ENCODE results near the gene IL10RA. TPM values are rescaled to one million over a fixed set of nuclear protein-coding genes. Genes with fewer than 3 reads are reported as not detected.

IL10RA gene
- total RNA-seq, 1 experiment from 2014 or later, result 1.7 TPM

DNA sequence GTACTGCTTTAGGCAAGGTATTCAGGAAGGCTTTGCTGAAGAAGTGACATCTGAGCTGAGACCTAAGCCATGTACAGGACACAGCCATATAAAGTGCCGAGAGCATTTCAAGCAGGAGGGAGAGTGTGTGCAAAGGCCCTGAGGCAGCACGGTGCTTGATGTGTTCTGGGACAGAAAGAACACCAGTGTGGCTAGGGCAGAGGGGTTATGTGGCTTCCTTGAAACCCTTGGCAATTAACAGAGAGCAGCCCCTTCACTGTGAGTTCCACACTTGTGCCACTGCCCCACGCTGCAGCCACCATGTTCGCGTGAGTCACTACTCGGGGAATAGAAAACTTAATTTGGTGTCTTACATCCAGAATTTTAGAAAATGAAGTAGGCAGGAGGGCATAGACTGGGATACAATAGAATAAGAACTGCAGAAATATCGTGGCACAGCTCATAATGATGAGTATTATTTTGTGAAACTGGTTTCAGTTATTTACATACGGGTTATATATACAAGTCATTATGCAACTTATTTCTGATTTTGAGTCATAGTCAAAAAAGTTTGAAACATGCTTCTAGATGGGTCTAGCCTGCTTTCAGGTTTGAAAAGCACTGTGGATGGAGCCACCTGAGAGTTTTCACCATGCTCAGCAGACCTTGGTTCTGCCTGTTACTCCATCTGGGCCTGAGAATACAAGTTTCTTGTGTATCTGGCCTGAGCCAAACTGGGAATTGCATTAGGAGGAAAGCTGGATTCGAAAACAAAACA, 11.8 kb downstream of the IL10RA start:
- DNase-seq (ENCODE audit: low read depth, low spot score), result no peak
- Histone ChIP-seq H2AFZ (ENCODE audit: low read depth, low read length, poor library complexity, severe bottlenecking) (no peak overlapping the region), H3K79me2 (ENCODE audit: insufficient read depth, low read length) (no peaks in the 10 kb centered on the region), H3K9ac (ENCODE audit: low read length) (no peak overlapping the region), H3K4me1 (ENCODE audit: control insufficient read depth in 1 of 2, insufficient read depth in 2 of 2, low read length in 2 of 2) (no peaks in the 10 kb centered on the region), H3K9me3 (ENCODE audit: control insufficient read depth in 1 of 2, insufficient read depth in 1 of 2, low read depth in 1 of 2, low read length in 2 of 2) (no peaks in the 10 kb centered on the region), H3K27me3 (ENCODE audit: insufficient read depth, low read length) (no peaks in the 10 kb centered on the region), H3K4me3 (replicated peaks in 1 of 2; ENCODE audit: low read depth in 1 of 2, low read length in 2 of 2) (no peak overlapping the region), H3K4me2 (ENCODE audit: low read length) (no peak overlapping the region), H3K36me3 (ENCODE audit: control insufficient read depth in 1 of 2, insufficient read depth in 2 of 2, low read length in 2 of 2) (no peaks in the 10 kb centered on the region), H3K9me2 (ENCODE audit: insufficient read depth) (no peaks in the 10 kb centered on the region), H4K20me1 (ENCODE audit: insufficient read depth) (no peaks in the 10 kb centered on the region), H3K27ac (ENCODE audit: low read depth, low read length) (no peak overlapping the region)
- ChIA-PET RAD21 (ENCODE audit: low non-redundant PET in 1 of 2, low total read pairs in 2 of 2, uncharacterized antibody in 2 of 2, unreplicated experiment in 2 of 2) (no interaction called here), POLR2A (no interaction called here), CTCF (no interaction called here)
- no TSS peak for BruUV-seq (replicated peaks)
- intact Hi-C loops (cut with micrococcal nuclease), result no loop called here
- TF ChIP-seq SIN3A (IDR thresholded peaks at IDR 0.05; ENCODE audit: low read depth) (no peak), POLR2AphosphoS5 (IDR thresholded peaks at IDR 0.05; ENCODE audit: low read depth, low read length) (no peak), CEBPB (IDR thresholded peaks at IDR 0.05; ENCODE audit: low read depth) (no peak), CBX3 (IDR thresholded peaks at IDR 0.05; ENCODE audit: low read depth) (no peak)
- TF ChIP-seq, protein P1, sequence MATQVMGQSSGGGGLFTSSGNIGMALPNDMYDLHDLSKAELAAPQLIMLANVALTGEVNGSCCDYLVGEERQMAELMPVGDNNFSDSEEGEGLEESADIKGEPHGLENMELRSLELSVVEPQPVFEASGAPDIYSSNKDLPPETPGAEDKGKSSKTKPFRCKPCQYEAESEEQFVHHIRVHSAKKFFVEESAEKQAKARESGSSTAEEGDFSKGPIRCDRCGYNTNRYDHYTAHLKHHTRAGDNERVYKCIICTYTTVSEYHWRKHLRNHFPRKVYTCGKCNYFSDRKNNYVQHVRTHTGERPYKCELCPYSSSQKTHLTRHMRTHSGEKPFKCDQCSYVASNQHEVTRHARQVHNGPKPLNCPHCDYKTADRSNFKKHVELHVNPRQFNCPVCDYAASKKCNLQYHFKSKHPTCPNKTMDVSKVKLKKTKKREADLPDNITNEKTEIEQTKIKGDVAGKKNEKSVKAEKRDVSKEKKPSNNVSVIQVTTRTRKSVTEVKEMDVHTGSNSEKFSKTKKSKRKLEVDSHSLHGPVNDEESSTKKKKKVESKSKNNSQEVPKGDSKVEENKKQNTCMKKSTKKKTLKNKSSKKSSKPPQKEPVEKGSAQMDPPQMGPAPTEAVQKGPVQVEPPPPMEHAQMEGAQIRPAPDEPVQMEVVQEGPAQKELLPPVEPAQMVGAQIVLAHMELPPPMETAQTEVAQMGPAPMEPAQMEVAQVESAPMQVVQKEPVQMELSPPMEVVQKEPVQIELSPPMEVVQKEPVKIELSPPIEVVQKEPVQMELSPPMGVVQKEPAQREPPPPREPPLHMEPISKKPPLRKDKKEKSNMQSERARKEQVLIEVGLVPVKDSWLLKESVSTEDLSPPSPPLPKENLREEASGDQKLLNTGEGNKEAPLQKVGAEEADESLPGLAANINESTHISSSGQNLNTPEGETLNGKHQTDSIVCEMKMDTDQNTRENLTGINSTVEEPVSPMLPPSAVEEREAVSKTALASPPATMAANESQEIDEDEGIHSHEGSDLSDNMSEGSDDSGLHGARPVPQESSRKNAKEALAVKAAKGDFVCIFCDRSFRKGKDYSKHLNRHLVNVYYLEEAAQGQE (IDR thresholded peaks at IDR 0.05; ENCODE audit: low read depth), result no peak
- no peak for ATAC-seq

Measured in HCT116 (cell line).